Fibroblast of gingiva (primary cell): Measurements from ENCODE around the gene AVPR2.

Source experiments
- DNase-seq: peaks from one replicate; pipeline ENCODE4 v3.0.0-alpha.2; 2011; ENCODE audit warnings: low read depth

Gene AVPR2

GRCh38 chrX:153932220-153932915 is 27.9 kb downstream of the AVPR2 start:
- DNase-seq = no peak

GRCh38 chrX:153933748-153934147 is 29.3 kb downstream of the AVPR2 start:
- DNase-seq = peak; percentile 15

- DNase-seq = no peak
Measured at GRCh38 chrX:153934148-153934761, 29.8 kb downstream of the AVPR2 start.

GRCh38 chrX:153934762-153935325 is 30.4 kb downstream of the AVPR2 start, which contains the start of gene NAA10:
Gene NAA10 (minus strand): TSS chrX:153935037. CDS start chrX:153934904, 133 bp downstream.
- DNase-seq = peak; percentile 56

- DNase-seq = no peak
Measured at GRCh38 chrX:153935326-153935851, 30.9 kb downstream of the AVPR2 start.

GRCh38 chrX:153937056-153937455 is 32.6 kb downstream of the AVPR2 start:
- DNase-seq = no peak

GRCh38 chrX:153938226-153938786 is 33.8 kb downstream of the AVPR2 start:
- no peak for DNase-seq

- no peak for DNase-seq
Measured at GRCh38 chrX:153939573-153939972, 35.1 kb downstream of the AVPR2 start.

GRCh38 chrX:153941336-153942252 is 37.1 kb downstream of the AVPR2 start:
- DNase-seq = no peak

- DNase-seq = no peak
Measured at GRCh38 chrX:153944140-153944799, 39.8 kb downstream of the AVPR2 start, which contains the start of gene RENBP. Gene RENBP (minus strand): TSS chrX:153944643. CDS start chrX:153944610, 33 bp downstream.

GRCh38 chrX:153944800-153945150 is 40.3 kb downstream of the AVPR2 start:
- no peak for DNase-seq

- no peak for DNase-seq
Measured at GRCh38 chrX:153945956-153946943, 41.8 kb downstream of the AVPR2 start.

- DNase-seq = peak; percentile 56
Measured at GRCh38 chrX:153947009-153947769, 42.7 kb downstream of the AVPR2 start.

GRCh38 chrX:153948002-153948466 is 43.6 kb downstream of the AVPR2 start:
- DNase-seq = no peak

- no peak for DNase-seq
Measured at GRCh38 chrX:153948847-153949805, 44.7 kb downstream of the AVPR2 start.

GRCh38 chrX:153950127-153950526 is 45.7 kb downstream of the AVPR2 start:
- DNase-seq = no peak

GRCh38 chrX:153951683-153952372 is 47.4 kb downstream of the AVPR2 start:
- no peak for DNase-seq
